Measurements from ENCODE around the gene FYN. TPM values are rescaled to one million over a fixed set of nuclear protein-coding genes. Genes with fewer than 3 reads are reported as not detected.

FYN gene
- total and polyA plus RNA-seq, 2 experiments from 2014 or later, result 58.6 to 166 TPM

DNA sequence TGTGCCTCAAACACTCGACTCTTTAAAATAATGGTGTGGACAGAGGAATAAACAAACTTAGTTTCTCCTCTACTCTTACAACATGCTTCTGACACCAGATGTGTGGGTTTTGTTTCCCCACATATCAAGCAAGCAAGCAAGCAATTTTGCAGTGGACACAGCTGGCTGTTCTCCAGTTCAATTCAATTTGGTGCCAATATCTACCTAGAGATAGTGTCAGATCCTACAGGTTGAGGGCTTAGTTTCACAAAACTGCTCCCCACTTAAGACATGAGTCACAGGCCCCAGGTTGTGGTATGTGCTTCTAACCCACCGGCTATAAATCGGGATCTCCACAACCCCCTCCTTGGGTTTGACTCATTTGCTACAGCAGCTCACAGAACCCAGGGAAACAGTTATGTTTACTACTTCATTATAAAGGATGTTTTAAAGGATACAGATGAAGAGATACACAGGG, 136.2 kb downstream of the FYN start:
- in situ Hi-C loops (cut with MboI), result no loop called here
- no peaks in the 10 kb centered on the region for H3K9me2 ChIP-seq (ENCODE audit: insufficient read depth)
- H3K4me2 ChIP-seq (ENCODE audit: unreplicated experiment), result peak overlapping the region; percentile 48
- peaks cover 24% of the 10 kb centered on the region for H3K4me1 ChIP-seq (ENCODE audit: insufficient read depth)
- H3F3A ChIP-seq (ENCODE audit: insufficient read depth), result peaks cover 21% of the 10 kb centered on the region
- H3K9ac ChIP-seq, result no peak overlapping the region
- no peak overlapping the region for H2AFZ ChIP-seq
- TF ChIP-seq EZH2phosphoT487 (IDR thresholded peaks at IDR 0.05; ENCODE audit: insufficient read depth, low read depth), result no peak
- no peak for TF ChIP-seq EZH2 (IDR thresholded peaks at IDR 0.05; ENCODE audit: insufficient read depth, poor library complexity, severe bottlenecking)
- H3K27me3 ChIP-seq (replicated peaks; ENCODE audit: insufficient read depth), result no peaks in the 10 kb centered on the region
- H3K79me2 ChIP-seq (ENCODE audit: insufficient read depth), result peaks cover 94% of the 10 kb centered on the region
- H3K4me3 ChIP-seq, result no peak overlapping the region
- peak overlapping the region; percentile 64 for H3K27ac ChIP-seq
- no peaks in the 10 kb centered on the region for H3K36me3 ChIP-seq (ENCODE audit: low read depth)
- no peaks in the 10 kb centered on the region; the same call in 1 of the 2 replicates for H4K20me1 ChIP-seq (ENCODE audit: insufficient read depth)
- DNase-seq, result peak; percentile 66
- 24 to 36% methylated on average over 3 of the region's 3 CpGs for WGBS, 2 experiments (ENCODE audit: low coverage in 1 of 2, low lambda C conversion rate in 2 of 2, missing lambda C conversion rate in 2 of 2)
- no peaks in the 10 kb centered on the region for H3K9me3 ChIP-seq (ENCODE audit: low read depth)

- Histone ChIP-seq H3K4me1 (ENCODE audit: insufficient read depth) (peaks cover 24% of the 10 kb centered on the region), H2AFZ (no peak overlapping the region), H3K27ac (peak overlapping the region; percentile 64), H3K27me3 (replicated peaks; ENCODE audit: insufficient read depth) (no peaks in the 10 kb centered on the region), H4K20me1 (ENCODE audit: insufficient read depth) (no peaks in the 10 kb centered on the region; the same call in 1 of the 2 replicates), H3K36me3 (ENCODE audit: low read depth) (no peaks in the 10 kb centered on the region), H3K9me2 (ENCODE audit: insufficient read depth) (no peaks in the 10 kb centered on the region), H3K9ac (no peak overlapping the region), H3K9me3 (ENCODE audit: low read depth) (no peaks in the 10 kb centered on the region), H3K79me2 (ENCODE audit: insufficient read depth) (peaks cover 94% of the 10 kb centered on the region), H3K4me3 (no peak overlapping the region), H3K4me2 (ENCODE audit: unreplicated experiment) (peak overlapping the region; percentile 48), H3F3A (ENCODE audit: insufficient read depth) (peaks cover 21% of the 10 kb centered on the region)
- TF ChIP-seq EZH2phosphoT487 (IDR thresholded peaks at IDR 0.05; ENCODE audit: insufficient read depth, low read depth), result no peak
- no peak for TF ChIP-seq EZH2 (IDR thresholded peaks at IDR 0.05; ENCODE audit: insufficient read depth, poor library complexity, severe bottlenecking)
- 55 to 57% methylated on average over 4 of the region's 4 CpGs for WGBS, 2 experiments (ENCODE audit: low coverage in 1 of 2, low lambda C conversion rate in 2 of 2, missing lambda C conversion rate in 2 of 2)
- in situ Hi-C loops (cut with MboI), result no loop called here
- peak; percentile 72 for DNase-seq
Measured at GRCh38 chr6:111736005-111736608, 137.1 kb downstream of the FYN start.

DNA sequence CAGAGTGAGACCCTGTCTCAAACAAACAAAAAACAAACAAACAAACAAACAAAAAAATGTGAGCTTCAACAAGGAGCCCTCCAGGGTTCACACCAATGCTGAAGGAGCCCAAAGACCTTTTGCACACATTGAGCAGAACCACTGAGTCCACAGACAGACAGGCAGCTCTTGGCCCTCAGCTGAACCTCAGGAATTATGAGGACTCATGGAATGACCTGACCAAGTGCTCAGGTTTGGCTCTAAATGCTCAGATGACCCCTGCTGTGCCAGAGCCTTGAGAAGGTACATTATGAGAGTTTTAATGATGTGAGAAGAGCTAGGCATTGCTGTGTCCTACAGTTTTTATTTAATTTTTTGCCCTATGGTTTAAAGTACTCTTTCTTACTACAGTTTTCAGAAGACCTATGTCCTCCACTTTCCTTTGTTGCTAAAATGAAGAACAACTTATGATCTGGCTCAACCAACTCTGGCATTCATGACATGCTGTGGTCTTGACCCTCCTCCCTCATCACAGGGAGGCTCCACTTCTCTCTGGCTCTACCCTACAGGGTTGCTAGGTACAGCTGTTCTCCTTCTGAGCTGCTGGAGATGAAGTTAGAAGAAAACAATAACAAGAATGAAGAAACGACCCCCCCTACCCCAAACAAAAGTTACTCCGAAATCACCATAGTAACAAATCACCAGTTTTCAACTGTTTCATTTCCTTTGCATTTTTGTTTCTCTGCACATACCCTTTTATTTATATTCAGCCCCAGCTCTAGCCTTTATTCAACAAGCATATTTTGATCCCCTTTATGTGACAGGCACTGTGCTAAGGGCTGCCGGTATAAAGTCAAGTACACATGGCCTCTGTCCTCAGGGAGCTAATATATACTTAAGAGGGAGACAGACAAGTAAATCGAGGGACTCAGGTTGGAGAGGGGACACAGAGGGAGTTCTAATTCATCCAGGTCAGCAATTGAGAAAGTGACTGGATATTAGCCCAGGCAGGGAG, 138.9 kb downstream of the FYN start:
- Histone ChIP-seq H3K79me2 (ENCODE audit: insufficient read depth) (peaks cover 93% of the 10 kb centered on the region), H3K36me3 (ENCODE audit: low read depth) (no peaks in the 10 kb centered on the region), H3K4me1 (ENCODE audit: insufficient read depth) (peaks cover 24% of the 10 kb centered on the region), H4K20me1 (ENCODE audit: insufficient read depth) (no peaks in the 10 kb centered on the region; the same call in 1 of the 2 replicates), H3K9me3 (ENCODE audit: low read depth) (no peaks in the 10 kb centered on the region), H3K9me2 (ENCODE audit: insufficient read depth) (no peaks in the 10 kb centered on the region), H2AFZ (no peak overlapping the region), H3K4me2 (ENCODE audit: unreplicated experiment) (no peak overlapping the region), H3K27ac (no peak overlapping the region), H3F3A (ENCODE audit: insufficient read depth) (peaks cover 21% of the 10 kb centered on the region), H3K9ac (no peak overlapping the region), H3K4me3 (no peak overlapping the region), H3K27me3 (replicated peaks; ENCODE audit: insufficient read depth) (no peaks in the 10 kb centered on the region)
- no peak for TF ChIP-seq EZH2 (IDR thresholded peaks at IDR 0.05; ENCODE audit: insufficient read depth, poor library complexity, severe bottlenecking)
- TF ChIP-seq EZH2phosphoT487 (IDR thresholded peaks at IDR 0.05; ENCODE audit: insufficient read depth, low read depth), result no peak
- in situ Hi-C loops (cut with MboI), result no loop called here
- no peak for DNase-seq
- 47 to 51% methylated on average over 4 of the region's 4 CpGs for WGBS, 2 experiments (ENCODE audit: low coverage in 1 of 2, low lambda C conversion rate in 2 of 2, missing lambda C conversion rate in 2 of 2)

DNA sequence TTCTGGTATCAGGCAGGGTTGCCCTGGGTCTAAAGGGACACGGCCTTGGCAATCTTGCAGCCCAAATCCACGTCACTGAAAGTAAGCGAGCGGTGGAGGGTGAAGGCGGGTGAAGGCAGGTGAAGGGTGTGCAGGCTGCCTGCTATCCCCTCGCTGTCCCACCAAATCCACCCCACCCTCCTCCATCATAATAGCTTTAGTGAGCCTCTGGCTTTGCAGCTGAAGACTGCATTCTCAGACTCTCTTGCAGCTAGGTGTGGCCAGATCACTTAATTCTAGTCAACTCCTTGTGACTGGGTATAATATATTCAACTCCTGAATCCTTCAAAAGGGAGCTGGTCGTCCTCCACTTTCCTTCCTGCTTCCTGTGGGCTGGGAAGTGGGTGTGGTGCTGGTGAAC, 140.9 kb downstream of the FYN start:
- H3K4me2 ChIP-seq (ENCODE audit: unreplicated experiment), result no peak overlapping the region
- peaks cover 93% of the 10 kb centered on the region for H3K79me2 ChIP-seq (ENCODE audit: insufficient read depth)
- no peak overlapping the region for H3K4me3 ChIP-seq
- no peaks in the 10 kb centered on the region; the same call in 1 of the 2 replicates for H4K20me1 ChIP-seq (ENCODE audit: insufficient read depth)
- peaks cover 16% of the 10 kb centered on the region for H3F3A ChIP-seq (ENCODE audit: insufficient read depth)
- 98 to 99% methylated on average over 7 of the region's 7 CpGs for WGBS, 2 experiments (ENCODE audit: low coverage in 1 of 2, low lambda C conversion rate in 2 of 2, missing lambda C conversion rate in 2 of 2)
- no peak overlapping the region for H3K9ac ChIP-seq
- in situ Hi-C loops (cut with MboI), result no loop called here
- no peaks in the 10 kb centered on the region for H3K36me3 ChIP-seq (ENCODE audit: low read depth)
- H3K27me3 ChIP-seq (replicated peaks; ENCODE audit: insufficient read depth), result no peaks in the 10 kb centered on the region
- TF ChIP-seq EZH2phosphoT487 (IDR thresholded peaks at IDR 0.05; ENCODE audit: insufficient read depth, low read depth), result no peak
- no peak for TF ChIP-seq EZH2 (IDR thresholded peaks at IDR 0.05; ENCODE audit: insufficient read depth, poor library complexity, severe bottlenecking)
- DNase-seq, result no peak
- H3K27ac ChIP-seq, result no peak overlapping the region
- H3K4me1 ChIP-seq (ENCODE audit: insufficient read depth), result peaks cover 24% of the 10 kb centered on the region
- no peaks in the 10 kb centered on the region for H3K9me2 ChIP-seq (ENCODE audit: insufficient read depth)
- H3K9me3 ChIP-seq (ENCODE audit: low read depth), result no peaks in the 10 kb centered on the region
- H2AFZ ChIP-seq, result no peak overlapping the region
